HG03097 (cell line): Measurements from ENCODE around the gene CNPY2.
"Not testable (repeated sequence)": the region's sequence is repeated elsewhere in the genome, so short reads cannot be mapped to it uniquely, and the experiment has no call there.

Source experiments
- ATAC-seq: cut with Tn5 transposase; IDR thresholded peaks from one replicate; pipeline ENCODE4 v1.9.1; 2021; ENCODE audit not compliant: unreplicated experiment, low FRiP score

CNPY2 gene

GRCh38 chr12:56299308-56299852 is 16.4 kb downstream of the CNPY2 start:
- no peak for ATAC-seq

- no peak for ATAC-seq
Observed at GRCh38 chr12:56298828-56299227, 17.0 kb downstream of the CNPY2 start.

GRCh38 chr12:56297400-56297799 is 18.4 kb downstream of the CNPY2 start:
- ATAC-seq, result no peak

GRCh38 chr12:56296295-56296694 is 19.5 kb downstream of the CNPY2 start:
- ATAC-seq, result no peak

- ATAC-seq, result no peak
Observed at GRCh38 chr12:56293795-56294194, 22.0 kb downstream of the CNPY2 start.

- no peak for ATAC-seq
Observed at GRCh38 chr12:56288705-56289387, 26.9 kb downstream of the CNPY2 start.

GRCh38 chr12:56286044-56286830 is 29.6 kb downstream of the CNPY2 start:
- ATAC-seq, result no peak

GRCh38 chr12:56284263-56284662 is 31.5 kb downstream of the CNPY2 start:
- ATAC-seq, result not testable (repeated sequence)

GRCh38 chr12:56282579-56282978 is 33.2 kb downstream of the CNPY2 start:
- no peak for ATAC-seq

GRCh38 chr12:56282030-56282429 is 33.8 kb downstream of the CNPY2 start:
- ATAC-seq, result no peak

GRCh38 chr12:56280849-56281248 is 34.9 kb downstream of the CNPY2 start:
- ATAC-seq, result no peak

GRCh38 chr12:56278905-56279304 is 36.9 kb downstream of the CNPY2 start:
- ATAC-seq, result no peak

GRCh38 chr12:56274299-56274698 is 41.5 kb downstream of the CNPY2 start:
- ATAC-seq, result no peak

- not testable (repeated sequence) for ATAC-seq
Observed at GRCh38 chr12:56272468-56272867, 43.3 kb downstream of the CNPY2 start.

- ATAC-seq, result no peak
Observed at GRCh38 chr12:56271031-56271430, 44.8 kb downstream of the CNPY2 start.

- peak; percentile 9 for ATAC-seq
Observed at GRCh38 chr12:56267443-56268071, 48.2 kb downstream of the CNPY2 start.

GRCh38 chr12:56266693-56267442 is 48.9 kb downstream of the CNPY2 start, which contains the start of gene COQ10A:
TSS of gene COQ10A (plus strand) at chr12:56266942. CDS start at chr12:56267119, 177 bp downstream.
- ATAC-seq, result peak; percentile 93

GRCh38 chr12:56266068-56266692 is 49.6 kb downstream of the CNPY2 start:
- ATAC-seq, result not testable (repeated sequence)

GRCh38 chr12:56262955-56263354 is 52.8 kb downstream of the CNPY2 start:
- not testable (repeated sequence) for ATAC-seq
